KMS-11 (cell line): Measurements from ENCODE around the gene POU6F2.

Experiments used
- H2AFZ ChIP-seq: fragments of 200-600 bp; sonication (generic); 2 replicates; pipeline ENCODE4 v1.6.1; 2016; ENCODE audit warnings: antibody characterized with exemption, mixed run types, low read depth
- H3K27ac ChIP-seq: fragments of 200-600 bp; sonication (generic); 2 replicates; pipeline ENCODE4 v1.6.1; 2016; ENCODE audit warnings: mild to moderate bottlenecking, mixed run types
- H3K27me3 ChIP-seq: fragments of 200-600 bp; sonication (generic); 2 replicates; pipeline ENCODE4 v1.6.1; 2017; ENCODE audit warnings: mild to moderate bottlenecking, low read depth, mixed run types, moderate library complexity; ENCODE audit not compliant: insufficient read depth
- H3K36me3 ChIP-seq: fragments of 200-600 bp; sonication (generic); 2 replicates; pipeline ENCODE4 v1.6.1; 2017; ENCODE audit warnings: mild to moderate bottlenecking, mixed run types; ENCODE audit not compliant: insufficient read depth
- H3K4me1 ChIP-seq: fragments of 200-600 bp; sonication (generic); 2 replicates; pipeline ENCODE4 v1.6.1; 2016; ENCODE audit warnings: mild to moderate bottlenecking, low read depth, mixed run types; ENCODE audit not compliant: poor library complexity, severe bottlenecking
- H3K4me2 ChIP-seq: fragments of 200-600 bp; sonication (generic); 2 replicates; pipeline ENCODE4 v1.7.0; 2016; ENCODE audit warnings: mild to moderate bottlenecking, mixed run types
- H3K4me3 ChIP-seq: fragments of 200-600 bp; sonication (generic); IDR thresholded peaks from 2 replicates; pipeline ENCODE4 v1.6.1; 2017; ENCODE audit warnings: low read depth, low read length, mixed read lengths; ENCODE audit not compliant: insufficient read depth
- H3K79me2 ChIP-seq: fragments of 200-600 bp; sonication (generic); 2 replicates; pipeline ENCODE4 v1.6.1; 2016; ENCODE audit warnings: low read depth, mixed run types; ENCODE audit not compliant: insufficient read depth
- H3K9ac ChIP-seq: fragments of 200-600 bp; sonication (generic); 2 replicates; pipeline ENCODE4 v1.6.1; 2016; ENCODE audit warnings: mild to moderate bottlenecking, mixed run types
- H4K20me1 ChIP-seq: fragments of 200-600 bp; sonication (generic); 2 replicates; pipeline ENCODE4 v1.6.1; 2016; ENCODE audit warnings: mild to moderate bottlenecking, mixed run types; ENCODE audit not compliant: insufficient read depth
- TF ChIP-seq, protein P1 (sequence below): fragments of 200-600 bp; sonication (generic); conservative IDR thresholded peaks from 2 replicates; pipeline ENCODE4 v1.6.1; 2017; ENCODE audit warnings: low read depth, mild to moderate bottlenecking, antibody characterized with exemption, low read length, moderate library complexity, mixed read lengths

POU6F2 gene

DNA sequence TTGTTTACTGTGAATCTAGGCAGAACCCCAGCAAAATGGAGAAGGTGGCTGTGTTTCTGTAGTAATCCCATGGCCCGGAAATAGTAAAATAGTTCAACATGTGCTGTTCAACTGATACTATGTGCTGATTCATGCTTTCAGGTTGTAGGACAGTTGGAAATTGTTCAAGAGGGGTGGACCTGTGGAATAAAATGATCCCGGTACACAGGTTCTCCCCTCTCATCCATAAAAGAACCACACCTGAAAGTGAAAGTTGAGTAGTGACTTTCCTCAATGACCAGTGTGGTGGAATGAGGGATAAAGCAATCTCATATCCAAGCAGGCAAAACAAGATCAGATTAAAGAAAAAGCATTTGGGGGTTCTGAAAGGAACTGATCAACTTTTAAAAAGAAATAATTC, 177.1 kb downstream of the POU6F2 start:
- Histone ChIP-seq H3K27ac (no peak overlapping the region), H2AFZ (no peak overlapping the region), H3K4me2 (no peak overlapping the region), H3K4me1 (no peaks in the 10 kb centered on the region), H3K27me3 (no peaks in the 10 kb centered on the region), H3K36me3 (no peaks in the 10 kb centered on the region), H3K4me3 (no peak overlapping the region), H4K20me1 (no peaks in the 10 kb centered on the region), H3K79me2 (no peaks in the 10 kb centered on the region), H3K9ac (no peak overlapping the region)
- TF ChIP-seq, protein P1, sequence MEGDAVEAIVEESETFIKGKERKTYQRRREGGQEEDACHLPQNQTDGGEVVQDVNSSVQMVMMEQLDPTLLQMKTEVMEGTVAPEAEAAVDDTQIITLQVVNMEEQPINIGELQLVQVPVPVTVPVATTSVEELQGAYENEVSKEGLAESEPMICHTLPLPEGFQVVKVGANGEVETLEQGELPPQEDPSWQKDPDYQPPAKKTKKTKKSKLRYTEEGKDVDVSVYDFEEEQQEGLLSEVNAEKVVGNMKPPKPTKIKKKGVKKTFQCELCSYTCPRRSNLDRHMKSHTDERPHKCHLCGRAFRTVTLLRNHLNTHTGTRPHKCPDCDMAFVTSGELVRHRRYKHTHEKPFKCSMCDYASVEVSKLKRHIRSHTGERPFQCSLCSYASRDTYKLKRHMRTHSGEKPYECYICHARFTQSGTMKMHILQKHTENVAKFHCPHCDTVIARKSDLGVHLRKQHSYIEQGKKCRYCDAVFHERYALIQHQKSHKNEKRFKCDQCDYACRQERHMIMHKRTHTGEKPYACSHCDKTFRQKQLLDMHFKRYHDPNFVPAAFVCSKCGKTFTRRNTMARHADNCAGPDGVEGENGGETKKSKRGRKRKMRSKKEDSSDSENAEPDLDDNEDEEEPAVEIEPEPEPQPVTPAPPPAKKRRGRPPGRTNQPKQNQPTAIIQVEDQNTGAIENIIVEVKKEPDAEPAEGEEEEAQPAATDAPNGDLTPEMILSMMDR: no peak

DNA sequence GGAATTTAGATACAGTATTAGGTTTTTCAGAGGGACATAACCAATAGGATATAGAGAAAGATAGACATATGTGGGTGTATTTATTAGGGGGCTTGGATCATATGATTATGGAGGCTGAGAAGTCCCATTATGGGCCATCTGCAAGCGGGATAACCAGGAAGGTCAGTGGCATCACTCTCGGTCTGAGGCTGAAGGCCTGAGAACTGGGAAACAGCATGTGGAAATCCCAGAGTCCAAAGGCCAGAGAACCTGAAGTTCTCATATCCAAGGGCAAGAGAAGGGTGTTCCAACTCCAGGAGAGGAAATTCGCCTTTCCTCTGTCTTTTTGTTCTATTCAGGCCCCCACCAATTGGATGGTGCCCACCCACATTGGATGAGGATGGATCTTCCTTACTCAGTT, 180.7 kb downstream of the POU6F2 start:
- no peak overlapping the region for H3K4me2 ChIP-seq
- H3K4me3 ChIP-seq: no peak overlapping the region
- no peak overlapping the region for H2AFZ ChIP-seq
- no peaks in the 10 kb centered on the region for H3K27me3 ChIP-seq
- H3K27ac ChIP-seq: no peak overlapping the region
- no peaks in the 10 kb centered on the region for H3K4me1 ChIP-seq
- no peak overlapping the region for H3K9ac ChIP-seq
- H4K20me1 ChIP-seq: no peaks in the 10 kb centered on the region
- H3K36me3 ChIP-seq: no peaks in the 10 kb centered on the region
- no peaks in the 10 kb centered on the region for H3K79me2 ChIP-seq
- TF ChIP-seq, protein P1: no peak

DNA sequence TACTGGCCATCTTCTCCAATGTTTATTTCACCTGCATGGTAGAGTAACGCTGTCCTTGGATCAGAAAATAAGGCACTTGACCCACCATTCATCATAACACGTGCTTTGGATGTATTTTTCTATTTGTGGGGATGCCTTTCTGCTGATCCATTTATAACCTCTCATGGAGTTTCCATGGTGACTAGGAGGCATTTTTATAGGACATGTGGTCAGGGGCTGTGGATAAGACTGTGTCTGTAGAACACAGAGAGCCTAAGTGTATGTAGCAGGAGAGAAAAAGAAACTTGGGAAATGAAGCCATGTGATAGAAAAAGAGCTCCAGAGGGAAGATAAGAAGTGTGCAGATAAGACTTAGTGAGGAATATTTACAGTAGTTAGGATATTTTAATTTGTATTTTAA, 184.2 kb downstream of the POU6F2 start:
- TF ChIP-seq, protein P1: no peak
- H2AFZ ChIP-seq: no peak overlapping the region
- H3K27ac ChIP-seq: no peak overlapping the region
- no peak overlapping the region for H3K9ac ChIP-seq
- no peaks in the 10 kb centered on the region for H3K79me2 ChIP-seq
- H3K4me1 ChIP-seq: no peaks in the 10 kb centered on the region
- no peak overlapping the region for H3K4me3 ChIP-seq
- H3K36me3 ChIP-seq: no peaks in the 10 kb centered on the region
- H3K4me2 ChIP-seq: no peak overlapping the region
- no peaks in the 10 kb centered on the region for H3K27me3 ChIP-seq
- no peaks in the 10 kb centered on the region for H4K20me1 ChIP-seq

DNA sequence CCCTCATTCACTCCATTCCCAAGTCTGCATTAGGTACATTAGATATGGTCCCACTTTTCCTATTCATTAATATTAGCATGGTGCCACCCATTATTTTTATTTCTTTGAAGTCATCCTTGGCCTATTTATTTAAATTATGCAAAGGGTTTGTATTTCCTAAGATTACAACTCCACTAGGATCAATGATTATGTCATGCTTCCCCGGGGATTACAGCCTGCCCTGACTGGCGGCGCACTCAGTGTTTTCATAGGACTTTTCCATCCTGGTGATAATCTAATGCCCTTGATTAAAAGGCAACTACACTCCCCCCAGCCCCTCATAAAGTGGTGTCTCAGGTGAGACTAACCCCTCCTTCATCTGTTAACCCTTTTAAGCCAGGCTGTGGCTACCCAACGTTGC, 187.2 kb downstream of the POU6F2 start:
- TF ChIP-seq, protein P1: no peak
- H3K4me2 ChIP-seq: no peak overlapping the region
- no peaks in the 10 kb centered on the region for H3K79me2 ChIP-seq
- no peaks in the 10 kb centered on the region for H4K20me1 ChIP-seq
- no peak overlapping the region for H3K27ac ChIP-seq
- no peak overlapping the region for H3K9ac ChIP-seq
- no peaks in the 10 kb centered on the region for H3K36me3 ChIP-seq
- H3K27me3 ChIP-seq: no peaks in the 10 kb centered on the region
- no peak overlapping the region for H2AFZ ChIP-seq
- no peaks in the 10 kb centered on the region for H3K4me1 ChIP-seq
- no peak overlapping the region for H3K4me3 ChIP-seq
